Measurements from ENCODE around the gene FAM110A. TPM values are rescaled to one million over a fixed set of nuclear protein-coding genes. Genes with fewer than 3 reads are reported as not detected.
"Not testable (repeated sequence)": the region's sequence is repeated elsewhere in the genome, so short reads cannot be mapped to it uniquely, and the experiment has no call there.

FAM110A gene
- total RNA-seq (3.3 TPM), polyA plus RNA-seq (6.9 TPM)

DNA sequence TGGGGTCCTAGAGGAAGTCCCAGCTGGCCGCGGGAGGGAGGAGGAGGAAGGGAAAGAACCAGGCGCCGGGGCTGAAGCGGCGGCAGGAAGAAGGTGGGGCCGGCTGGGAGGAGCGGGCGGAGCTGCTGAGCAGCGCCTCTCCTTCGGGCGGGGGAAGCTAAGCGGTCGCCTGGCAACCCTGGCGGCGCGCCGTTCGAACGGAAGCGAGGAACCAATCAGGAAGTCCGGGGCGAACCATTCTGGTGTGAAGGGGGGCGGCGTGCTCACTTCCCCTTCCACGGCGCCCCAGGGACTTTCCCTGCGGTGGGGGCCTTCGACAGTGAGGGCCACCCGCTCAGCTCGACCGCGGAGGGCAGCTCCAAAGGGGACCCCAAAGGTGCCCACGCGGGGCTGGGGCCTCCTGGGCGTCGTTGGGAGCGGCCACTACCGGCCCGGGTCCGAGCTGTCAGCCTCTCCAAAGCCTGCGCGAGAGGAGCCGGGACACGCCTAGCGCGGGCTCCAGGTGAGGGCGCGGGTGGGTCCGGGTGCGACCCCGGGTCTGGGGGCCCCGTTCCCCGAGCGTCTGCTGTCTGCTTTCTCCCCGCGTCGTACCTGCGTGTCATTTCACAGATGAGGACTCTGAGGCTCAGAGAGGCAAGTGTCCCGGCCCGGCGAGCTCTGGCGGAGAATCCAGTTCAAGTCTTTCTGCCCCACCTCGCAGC lies at the start of gene FAM110A:
FAM110A (plus strand) TSS at position 266 of the 701 bp plus-strand sequence. CDS start 11,090 bp downstream, outside the sequence.
- no peaks in the 10 kb centered on the region for H3K36me3 ChIP-seq (ENCODE audit: insufficient read depth)
- 1% methylated on average over 64 of the region's 64 CpGs for WGBS
- no peaks in the 10 kb centered on the region for H3K4me1 ChIP-seq (ENCODE audit: insufficient read depth)

DNA sequence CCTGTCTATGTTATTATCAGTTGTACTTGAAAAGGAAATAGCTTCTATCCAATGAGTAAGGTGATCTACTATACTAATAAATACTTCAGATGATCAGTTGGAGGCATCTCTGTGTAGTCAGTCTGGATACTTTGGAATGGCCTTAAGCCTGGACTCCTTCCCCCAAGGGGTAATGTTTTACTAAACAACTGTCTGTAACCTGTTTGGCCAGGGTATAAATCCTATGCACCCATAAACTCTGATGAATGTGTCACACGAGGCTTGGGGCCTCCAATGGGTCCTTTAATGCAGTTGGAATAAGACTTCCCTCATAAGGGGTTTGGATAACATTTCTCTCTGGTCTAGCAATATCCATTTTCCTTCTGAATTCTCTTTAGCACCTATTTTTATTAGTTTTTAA lies 45.7 kb upstream of the FAM110A start:
- Histone ChIP-seq H3K4me1 (ENCODE audit: insufficient read depth) (no peaks in the 10 kb centered on the region), H3K4me3 (ENCODE audit: low read depth, low read length) (no peak overlapping the region), H3K36me3 (ENCODE audit: insufficient read depth) (no peaks in the 10 kb centered on the region), H3K27ac (ENCODE audit: low read depth) (no peak overlapping the region)
- peak; percentile 15 for DNase-seq (ENCODE audit: extremely low spot score)
- WGBS: 18% methylated on average over 1 of the region's 1 CpG

More for the DNA sequence above, at the start of gene FAM110A:
- peak within 1 kb of the TSS; percentile 54 for H3K27ac ChIP-seq (ENCODE audit: low read depth)
- peak within 1 kb of the TSS; percentile 71 for H3K4me3 ChIP-seq (ENCODE audit: low read depth, low read length)
- peak; percentile 81 for DNase-seq (ENCODE audit: extremely low spot score)

- H3K4me1 ChIP-seq (ENCODE audit: insufficient read depth): no peaks in the 10 kb centered on the region
- H3K36me3 ChIP-seq (ENCODE audit: insufficient read depth): no peaks in the 10 kb centered on the region
- WGBS: 50% methylated on average over 2 of the region's 2 CpGs
- DNase-seq (ENCODE audit: extremely low spot score): no peak
- no peak overlapping the region for H3K27ac ChIP-seq (ENCODE audit: low read depth)
- H3K4me3 ChIP-seq (ENCODE audit: low read depth, low read length): no peak overlapping the region
Observed at GRCh38 chr20:791056-791455, 42.5 kb upstream of the FAM110A start.

GRCh38 chr20:792248-792647 lies 41.3 kb upstream of the FAM110A start:
- no peak overlapping the region for H3K27ac ChIP-seq (ENCODE audit: low read depth)
- H3K36me3 ChIP-seq (ENCODE audit: insufficient read depth): no peaks in the 10 kb centered on the region
- H3K4me1 ChIP-seq (ENCODE audit: insufficient read depth): no peaks in the 10 kb centered on the region
- H3K4me3 ChIP-seq (ENCODE audit: low read depth, low read length): no peak overlapping the region
- 92% methylated on average over 18 of the region's 18 CpGs for WGBS
- no peak for DNase-seq (ENCODE audit: extremely low spot score)

GRCh38 chr20:796921-797320 lies 36.6 kb upstream of the FAM110A start:
- WGBS: 65% methylated on average over 3 of the region's 3 CpGs
- no peak overlapping the region for H3K4me3 ChIP-seq (ENCODE audit: low read depth, low read length)
- H3K4me1 ChIP-seq (ENCODE audit: insufficient read depth): no peaks in the 10 kb centered on the region
- no peak overlapping the region for H3K27ac ChIP-seq (ENCODE audit: low read depth)
- H3K36me3 ChIP-seq (ENCODE audit: insufficient read depth): no peaks in the 10 kb centered on the region
- no peak for DNase-seq (ENCODE audit: extremely low spot score)

- WGBS: 76% methylated on average over 5 of the region's 5 CpGs
- DNase-seq (ENCODE audit: extremely low spot score): not testable (repeated sequence)
Observed at GRCh38 chr20:798746-799145, 34.8 kb upstream of the FAM110A start.

DNA sequence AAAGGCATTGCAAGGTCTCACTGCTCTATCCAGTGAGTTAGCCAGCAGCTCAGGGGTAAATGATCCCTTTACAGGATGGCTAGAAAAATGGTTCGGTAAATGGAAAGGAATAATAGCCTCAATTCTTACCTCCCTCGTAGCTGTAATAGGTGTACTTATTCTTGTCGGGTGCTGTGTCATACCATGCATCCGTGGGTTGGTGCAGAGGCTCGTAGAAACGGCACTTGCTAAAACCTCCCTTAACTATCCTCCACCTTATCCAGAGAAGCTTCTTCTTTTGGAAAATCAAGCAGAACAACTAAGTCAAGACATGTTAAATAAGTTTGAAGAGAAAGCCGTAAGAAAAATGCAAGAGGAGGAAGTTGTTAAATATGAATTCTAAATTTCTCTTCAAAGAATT lies 33.5 kb upstream of the FAM110A start:
- H3K27ac ChIP-seq (ENCODE audit: low read depth); H3K36me3 ChIP-seq (ENCODE audit: insufficient read depth); H3K4me1 ChIP-seq (ENCODE audit: insufficient read depth); DNase-seq (ENCODE audit: extremely low spot score); H3K4me3 ChIP-seq (ENCODE audit: low read depth, low read length): not testable (repeated sequence)
- WGBS: 90% methylated on average over 7 of the region's 7 CpGs

More at GRCh38 chr20:798746-799145, 34.8 kb upstream of the FAM110A start:
- H3K4me1 ChIP-seq (ENCODE audit: insufficient read depth); H3K4me3 ChIP-seq (ENCODE audit: low read depth, low read length); H3K36me3 ChIP-seq (ENCODE audit: insufficient read depth); H3K27ac ChIP-seq (ENCODE audit: low read depth): not testable (repeated sequence)

DNA sequence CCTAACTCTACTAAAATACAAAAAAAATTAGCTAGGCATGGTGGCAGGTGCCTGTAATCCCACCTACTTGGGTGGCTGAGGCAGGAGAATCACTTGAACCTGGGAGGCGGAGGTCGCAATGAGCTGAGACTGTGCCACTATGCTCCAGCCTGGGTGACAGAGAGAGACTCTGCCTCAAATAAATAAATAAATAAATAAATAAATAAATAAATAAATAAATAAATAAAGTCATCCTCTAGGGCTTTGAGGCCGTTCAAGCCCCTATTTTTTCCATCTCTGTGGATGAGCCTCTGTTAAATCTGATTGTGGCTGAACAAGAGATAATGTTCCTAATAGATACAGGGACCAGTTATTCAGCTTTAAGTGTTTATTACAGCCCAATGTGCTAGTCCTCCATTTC lies 31.8 kb upstream of the FAM110A start:
- no peak overlapping the region for H3K4me3 ChIP-seq (ENCODE audit: low read depth, low read length)
- H3K36me3 ChIP-seq (ENCODE audit: insufficient read depth): no peaks in the 10 kb centered on the region
- H3K27ac ChIP-seq (ENCODE audit: low read depth): no peak overlapping the region
- DNase-seq (ENCODE audit: extremely low spot score): no peak
- no peaks in the 10 kb centered on the region for H3K4me1 ChIP-seq (ENCODE audit: insufficient read depth)
- WGBS: 83% methylated on average over 3 of the region's 3 CpGs

GRCh38 chr20:805713-806112 lies 27.8 kb upstream of the FAM110A start:
- 18% methylated on average over 1 of the region's 1 CpG for WGBS
- H3K36me3 ChIP-seq (ENCODE audit: insufficient read depth): no peaks in the 10 kb centered on the region
- H3K27ac ChIP-seq (ENCODE audit: low read depth): no peak overlapping the region
- DNase-seq (ENCODE audit: extremely low spot score): no peak
- no peak overlapping the region for H3K4me3 ChIP-seq (ENCODE audit: low read depth, low read length)
- H3K4me1 ChIP-seq (ENCODE audit: insufficient read depth): no peaks in the 10 kb centered on the region

DNA sequence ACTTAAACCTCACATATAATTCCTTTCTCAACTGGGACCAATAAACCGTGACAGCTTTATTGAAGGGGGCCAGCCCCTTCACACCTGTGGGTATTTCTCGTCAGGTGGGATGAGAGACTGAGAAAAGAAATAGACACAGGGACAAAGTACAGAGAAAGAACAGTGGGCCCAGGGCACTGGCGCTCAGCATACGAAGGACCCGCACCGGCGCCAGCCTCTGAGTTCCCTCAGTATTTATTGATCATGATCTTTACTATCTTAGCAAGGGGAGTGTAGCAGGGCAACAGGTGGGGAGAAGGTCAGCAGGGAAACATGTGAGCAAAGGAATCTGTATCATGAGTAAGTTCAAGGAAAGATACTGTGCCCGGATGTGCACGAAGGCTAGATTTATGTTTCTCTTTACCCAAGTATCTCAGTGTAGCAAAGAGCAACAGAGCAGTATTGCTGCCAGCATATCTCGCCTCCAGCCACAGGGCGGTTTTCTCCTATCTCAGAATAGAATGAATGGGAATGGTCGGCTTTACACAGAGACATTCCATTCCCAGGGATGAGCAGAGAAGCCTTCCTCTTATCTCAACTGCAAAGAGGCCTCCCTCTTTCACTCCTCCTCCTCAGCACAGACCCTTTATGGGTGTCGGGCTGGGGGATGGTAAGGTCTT lies 21.6 kb upstream of the FAM110A start:
- 42% methylated on average over 13 of the region's 13 CpGs for WGBS
- not testable (repeated sequence) for H3K4me1 ChIP-seq (ENCODE audit: insufficient read depth); H3K36me3 ChIP-seq (ENCODE audit: insufficient read depth); H3K4me3 ChIP-seq (ENCODE audit: low read depth, low read length); DNase-seq (ENCODE audit: extremely low spot score); H3K27ac ChIP-seq (ENCODE audit: low read depth)

DNA sequence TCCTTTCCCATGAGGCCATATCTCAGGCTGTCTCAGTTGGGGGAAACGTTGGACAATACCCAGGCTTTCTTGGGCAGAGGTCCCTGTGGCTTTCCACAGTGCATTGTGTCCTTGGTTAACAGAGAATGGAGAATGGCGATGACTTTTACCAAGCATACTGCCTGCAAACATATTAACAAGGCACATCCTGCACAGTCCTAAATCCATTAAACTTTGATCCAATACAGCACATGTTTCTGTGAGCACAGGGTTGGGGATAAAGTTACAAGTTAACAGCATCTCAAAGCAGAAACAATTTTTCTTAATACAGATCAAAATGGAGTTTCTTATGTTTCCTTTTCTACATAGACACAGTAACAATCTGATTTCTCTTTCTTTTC lies 21.1 kb upstream of the FAM110A start:
- 27% methylated on average over 2 of the region's 2 CpGs for WGBS
- DNase-seq (ENCODE audit: extremely low spot score): not testable (repeated sequence)

DNA sequence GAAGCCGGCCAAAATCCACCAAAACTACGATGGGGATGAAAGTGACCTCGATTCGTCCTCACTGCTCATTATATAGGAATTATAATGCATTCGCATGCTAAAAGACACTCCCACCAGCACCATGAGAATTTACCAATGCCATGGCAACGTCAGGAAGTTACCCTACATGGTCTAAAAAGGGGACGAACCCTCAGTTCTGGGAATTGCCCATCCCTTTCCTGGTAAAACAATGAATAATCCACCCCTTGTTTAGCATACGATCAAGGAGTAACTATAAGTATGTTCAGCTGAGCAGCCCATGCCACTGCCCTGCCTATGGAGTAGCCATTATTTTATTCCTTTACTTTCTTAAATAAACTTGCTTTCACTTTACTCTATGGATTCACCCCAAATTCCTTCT lies 20.1 kb upstream of the FAM110A start:
- H3K4me3 ChIP-seq (ENCODE audit: low read depth, low read length): no peak overlapping the region
- no peaks in the 10 kb centered on the region for H3K36me3 ChIP-seq (ENCODE audit: insufficient read depth)
- WGBS: 51% methylated on average over 8 of the region's 8 CpGs
- no peak overlapping the region for H3K27ac ChIP-seq (ENCODE audit: low read depth)
- no peak for DNase-seq (ENCODE audit: extremely low spot score)
- no peaks in the 10 kb centered on the region for H3K4me1 ChIP-seq (ENCODE audit: insufficient read depth)

More for the DNA sequence above, 21.1 kb upstream of the FAM110A start:
- H3K27ac ChIP-seq (ENCODE audit: low read depth); H3K36me3 ChIP-seq (ENCODE audit: insufficient read depth); H3K4me1 ChIP-seq (ENCODE audit: insufficient read depth); H3K4me3 ChIP-seq (ENCODE audit: low read depth, low read length): not testable (repeated sequence)

GRCh38 chr20:815226-815625 lies 18.3 kb upstream of the FAM110A start:
- Histone ChIP-seq H3K4me3 (ENCODE audit: low read depth, low read length) (no peak overlapping the region), H3K4me1 (ENCODE audit: insufficient read depth) (no peaks in the 10 kb centered on the region), H3K36me3 (ENCODE audit: insufficient read depth) (no peaks in the 10 kb centered on the region), H3K27ac (ENCODE audit: low read depth) (no peak overlapping the region)
- WGBS: 89% methylated on average over 10 of the region's 10 CpGs
- DNase-seq (ENCODE audit: extremely low spot score): no peak

- H3K4me1 ChIP-seq (ENCODE audit: insufficient read depth): no peaks in the 10 kb centered on the region
- WGBS: 27% methylated on average over 13 of the region's 13 CpGs
- no peak for DNase-seq (ENCODE audit: extremely low spot score)
- H3K27ac ChIP-seq (ENCODE audit: low read depth): no peak overlapping the region
- no peaks in the 10 kb centered on the region for H3K36me3 ChIP-seq (ENCODE audit: insufficient read depth)
- H3K4me3 ChIP-seq (ENCODE audit: low read depth, low read length): no peak overlapping the region
Observed at GRCh38 chr20:815914-816606, 17.5 kb upstream of the FAM110A start.

Measured in urinary bladder (tissue), 4 donors.